HG02973 (cell line): ENCODE data around the gene RNF223.

Experiments used
- ATAC-seq: cut with Tn5 transposase; IDR thresholded peaks from one replicate; pipeline ENCODE4 v1.9.1; 2021; ENCODE audit warnings: moderate library complexity; ENCODE audit not compliant: unreplicated experiment

The RNF223 gene

DNA sequence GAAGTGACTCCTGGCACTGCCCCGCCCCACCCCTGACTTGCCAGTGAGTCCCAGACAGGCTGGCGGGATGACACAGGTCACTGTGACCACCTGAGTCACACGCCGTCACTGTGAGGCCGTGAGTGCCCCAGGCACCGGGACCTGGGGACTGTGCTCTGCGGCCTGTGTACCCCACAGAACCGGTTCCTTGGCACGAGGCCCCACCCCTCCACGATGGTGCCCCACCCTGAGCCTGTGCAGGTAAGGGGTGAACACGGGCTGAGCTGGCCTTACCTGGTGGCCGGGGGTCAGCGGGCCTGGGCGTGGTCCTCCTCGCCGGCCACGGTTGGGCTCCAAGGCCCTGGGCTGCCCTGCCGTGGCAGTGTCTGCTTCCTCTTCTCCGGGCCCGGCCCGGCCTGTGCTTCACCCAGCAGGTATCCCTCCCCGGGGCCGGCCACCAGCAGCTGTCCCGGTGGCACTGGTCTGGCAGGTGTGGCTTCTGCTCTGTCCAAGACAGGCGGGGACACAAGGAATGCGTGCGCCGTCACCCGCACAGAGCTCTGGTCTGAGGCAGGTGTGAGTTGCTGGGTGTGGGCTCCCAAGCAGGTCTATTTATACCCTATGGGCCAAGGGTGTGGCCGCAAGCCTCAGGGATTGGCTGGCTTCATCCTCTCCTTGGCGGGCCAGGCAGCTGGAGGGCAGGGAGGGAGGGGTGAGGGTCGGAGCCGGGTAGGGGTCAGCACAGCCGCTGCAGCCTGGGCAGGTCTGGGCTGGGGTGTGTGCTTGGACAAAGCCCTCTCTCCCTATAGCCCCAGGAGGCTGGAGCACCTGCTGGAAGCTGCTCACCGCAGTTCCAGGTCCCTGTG, at the start of gene RNF223:
Gene RNF223, minus strand, starts transcription at position 564 of the 845 bp plus-strand sequence. CDS start 1,740 bp downstream, outside the sequence.
- ATAC-seq: no peak

DNA sequence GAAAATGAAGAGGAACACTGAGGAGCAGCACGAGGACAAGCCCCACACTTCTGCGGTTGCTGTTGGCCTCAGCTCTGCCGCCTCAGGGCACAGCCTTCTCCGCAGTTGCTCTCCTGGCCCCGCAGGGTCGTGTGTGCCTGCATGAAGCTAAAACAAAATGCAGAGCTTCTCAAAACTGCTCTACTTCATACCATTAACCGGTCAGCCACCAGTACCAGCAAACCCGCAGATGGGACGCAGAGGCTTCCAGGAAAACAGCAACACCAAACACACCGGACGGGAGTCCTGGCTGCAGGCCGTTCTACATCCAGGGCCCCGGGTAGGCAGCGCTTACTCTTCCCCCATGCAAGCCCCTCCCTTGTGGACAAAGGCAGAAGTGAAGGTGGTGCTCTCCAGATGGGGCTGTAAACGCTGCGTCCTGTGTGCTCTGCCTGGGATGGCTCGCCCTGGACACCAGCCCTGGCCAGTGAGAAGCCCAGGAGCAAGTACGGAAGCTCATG, 48.9 kb upstream of the RNF223 start:
- no peak for ATAC-seq

DNA sequence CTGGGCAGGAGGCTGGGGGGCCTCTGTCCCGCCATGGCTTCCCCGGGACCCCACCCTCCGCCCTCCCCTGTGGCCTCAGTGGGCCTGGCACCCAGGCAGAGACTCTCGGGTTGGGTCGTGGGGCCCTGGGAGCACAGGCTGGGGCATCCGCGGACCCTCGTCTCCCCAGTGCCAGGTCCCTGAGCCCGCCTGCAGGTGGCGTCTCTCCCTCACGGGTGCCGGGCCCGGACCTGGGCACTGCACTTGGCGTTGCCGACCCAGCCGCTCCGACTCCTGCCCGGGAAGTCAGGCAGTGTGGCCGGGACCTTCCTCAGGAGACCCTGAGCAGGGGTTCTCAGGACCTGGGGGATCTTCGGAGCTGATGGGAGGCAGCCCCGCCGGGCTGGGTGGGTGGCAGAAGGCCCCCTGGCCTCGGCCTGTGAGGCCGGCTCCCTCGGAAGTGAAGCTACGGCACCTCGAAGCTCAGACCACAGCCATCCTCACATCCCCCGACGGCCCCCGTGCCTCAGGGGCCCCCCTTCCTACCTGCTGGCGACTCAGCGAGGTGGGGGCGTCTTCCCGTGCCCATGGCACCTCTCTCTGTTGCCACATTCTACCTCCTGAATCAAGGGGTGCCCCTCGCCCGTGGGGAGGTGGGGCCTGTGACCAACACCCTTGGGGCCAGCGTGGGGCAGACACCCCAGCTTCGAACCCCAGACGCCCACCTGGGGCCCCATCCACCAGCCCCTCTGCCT, 48.1 kb upstream of the RNF223 start:
- ATAC-seq: no peak

DNA sequence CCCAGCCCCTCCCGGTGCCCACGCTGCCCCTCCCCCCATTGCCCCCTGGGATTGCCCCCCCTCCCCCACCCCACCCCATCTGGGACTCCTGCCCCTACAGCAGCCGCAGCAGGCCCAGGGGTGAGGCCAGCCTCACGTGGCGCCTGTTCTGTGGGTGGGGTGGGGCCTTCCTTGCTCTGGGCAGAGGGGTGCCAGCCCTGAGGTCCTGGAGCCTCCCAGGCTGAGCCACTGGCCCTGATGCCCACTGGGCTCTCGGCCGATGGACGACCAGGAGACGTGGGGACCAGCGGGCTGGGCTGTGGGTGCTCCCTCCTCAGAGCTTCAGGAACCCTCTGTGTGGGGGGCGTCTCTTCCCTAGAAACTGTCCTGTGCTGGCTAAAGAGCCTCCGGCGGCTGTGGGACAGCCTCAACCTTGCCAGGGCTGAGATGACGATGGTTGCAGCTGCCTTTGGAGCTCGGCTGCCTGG, 47.5 kb upstream of the RNF223 start:
- ATAC-seq: no peak

DNA sequence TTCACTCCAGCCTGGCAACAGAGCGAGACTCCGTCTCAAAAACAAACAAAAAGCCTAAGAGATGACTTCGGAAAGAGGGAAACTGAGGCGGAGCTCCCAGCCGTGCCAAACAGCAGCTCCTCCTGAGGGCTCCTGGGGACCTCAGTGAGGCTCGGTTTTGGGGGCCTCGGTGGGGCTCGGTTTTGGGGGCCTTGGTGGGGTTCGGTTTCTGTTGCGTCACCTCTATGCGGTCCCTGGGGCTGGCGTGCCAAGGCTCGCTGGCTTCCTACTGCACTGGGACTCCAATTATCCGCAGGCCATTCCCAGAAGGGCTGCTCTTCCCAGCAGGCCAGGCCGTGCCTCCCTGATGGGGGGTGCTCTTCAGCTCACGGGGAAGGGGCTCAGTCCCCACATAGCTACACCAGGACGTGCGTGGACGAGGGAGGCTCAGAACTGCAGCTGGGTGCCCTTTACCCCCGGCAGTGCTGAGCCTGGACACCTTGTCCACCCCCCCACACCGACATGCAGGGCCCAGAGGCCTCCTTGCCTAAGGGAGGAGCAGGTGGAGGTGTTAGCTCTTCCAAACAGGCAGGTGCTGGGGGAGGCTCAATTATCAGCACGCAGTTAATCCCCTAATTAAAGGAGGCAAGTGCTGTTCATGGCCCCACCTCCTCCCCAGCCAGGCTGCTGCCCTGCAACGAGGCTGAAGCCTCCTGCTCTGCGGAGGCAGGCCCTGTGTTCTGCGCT, 46.9 kb upstream of the RNF223 start:
- no peak for ATAC-seq

DNA sequence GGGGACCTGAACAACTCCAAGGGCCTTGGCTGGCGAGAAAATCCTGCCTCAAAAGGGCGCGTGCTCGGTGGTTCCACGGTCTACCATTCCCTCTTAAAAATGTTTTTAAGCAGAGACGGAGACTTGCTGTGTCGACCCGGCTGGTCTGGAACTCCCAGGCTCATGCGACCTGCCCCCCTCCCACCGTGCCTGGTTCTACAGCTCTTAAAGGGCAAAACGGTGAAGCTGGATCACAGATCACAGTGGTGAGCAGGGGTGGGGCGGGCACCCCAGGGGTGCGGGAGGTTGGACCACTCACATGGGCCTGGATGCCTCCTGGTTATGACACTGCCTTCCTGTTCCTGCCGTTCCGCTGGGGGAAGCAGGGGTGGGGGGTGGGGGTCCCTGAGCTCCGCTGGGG, 46.0 kb upstream of the RNF223 start:
- no peak for ATAC-seq

DNA sequence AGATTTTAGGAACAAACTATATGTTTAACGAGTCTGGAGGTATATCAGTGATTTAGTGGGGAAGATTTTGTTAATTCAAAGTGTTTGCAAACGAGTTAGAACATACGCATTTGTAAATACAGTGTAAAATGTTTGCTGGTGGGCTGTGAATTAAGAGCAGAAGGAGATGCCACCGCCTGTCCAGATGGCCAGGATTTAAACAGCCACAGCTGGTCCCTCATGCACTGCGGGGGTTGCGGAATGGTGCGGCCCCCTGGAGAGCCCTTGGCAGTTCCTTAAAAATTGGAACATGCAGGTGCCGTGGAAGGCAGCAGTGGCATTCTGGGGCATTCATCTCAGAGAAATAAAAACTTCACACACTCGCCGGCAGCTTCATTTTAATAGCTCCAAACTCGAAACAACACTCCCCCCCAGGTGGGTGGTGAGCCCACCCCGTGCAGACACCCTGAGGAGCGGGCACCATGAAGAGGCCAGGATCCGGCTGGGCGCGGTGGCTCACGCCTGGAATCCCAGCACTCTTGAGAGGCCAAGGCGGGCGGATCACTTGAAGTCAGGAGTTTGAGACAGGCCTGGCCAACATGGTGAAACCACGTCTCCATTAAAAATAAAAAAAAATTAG, 45.3 kb upstream of the RNF223 start:
- ATAC-seq: no peak

DNA sequence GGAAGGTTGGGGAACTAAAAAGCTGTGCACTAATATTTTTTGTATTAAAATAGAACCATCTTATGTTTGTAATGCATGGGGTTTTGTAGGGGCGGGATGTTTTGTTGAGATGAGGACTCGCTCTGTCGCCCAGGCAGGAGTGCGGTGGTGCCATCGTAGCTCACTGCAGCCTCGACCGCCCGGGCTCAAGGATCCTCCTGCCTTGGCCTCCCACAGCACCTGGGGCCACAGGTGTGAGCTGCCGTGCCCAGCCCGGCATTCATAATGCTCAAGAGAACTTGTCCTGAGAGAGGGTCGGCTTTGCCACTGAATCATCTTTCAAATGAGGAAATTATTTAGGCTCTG, 44.7 kb upstream of the RNF223 start:
- no peak for ATAC-seq

DNA sequence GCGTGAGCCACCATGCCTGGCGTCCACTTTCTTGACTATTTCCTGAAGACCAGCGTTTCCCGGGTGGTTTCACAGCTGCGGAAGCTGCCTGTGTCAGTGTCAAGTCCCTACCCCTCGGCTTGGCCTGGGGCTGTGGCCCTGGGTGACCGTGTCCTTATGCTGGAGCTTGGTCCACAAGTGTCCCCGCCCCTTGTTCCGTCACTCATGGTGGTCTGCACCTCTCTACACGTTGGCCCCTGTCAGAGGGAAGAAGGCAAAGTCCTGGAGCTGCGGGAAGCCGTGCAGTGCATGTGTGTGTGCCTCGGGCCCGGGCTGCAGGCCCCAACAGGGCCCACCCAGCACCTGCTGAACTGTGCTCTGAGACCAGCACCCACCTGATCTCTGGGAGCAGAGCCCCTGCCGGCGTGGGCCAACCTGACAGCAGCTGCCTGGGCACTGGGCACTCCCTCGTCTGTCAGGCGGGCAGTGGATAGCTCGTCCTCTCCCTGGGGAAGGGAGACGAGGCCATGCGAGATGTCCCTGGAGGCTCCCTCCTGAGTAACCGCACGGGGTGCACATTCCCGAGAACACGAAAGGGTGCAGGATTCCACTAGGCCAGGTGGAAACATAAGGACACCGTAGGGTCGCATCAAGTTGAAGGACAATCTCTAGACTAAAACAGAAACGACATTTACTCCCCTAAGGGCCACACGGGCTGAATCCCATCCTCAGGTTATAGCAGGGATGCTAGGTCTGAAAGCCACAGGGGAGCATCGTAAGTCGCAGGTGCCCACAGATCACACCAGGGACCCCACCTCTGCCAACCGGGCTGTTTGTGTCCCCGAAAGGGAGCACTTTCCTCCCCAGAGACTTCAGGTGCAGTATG, 44.1 kb upstream of the RNF223 start:
- ATAC-seq: no peak

DNA sequence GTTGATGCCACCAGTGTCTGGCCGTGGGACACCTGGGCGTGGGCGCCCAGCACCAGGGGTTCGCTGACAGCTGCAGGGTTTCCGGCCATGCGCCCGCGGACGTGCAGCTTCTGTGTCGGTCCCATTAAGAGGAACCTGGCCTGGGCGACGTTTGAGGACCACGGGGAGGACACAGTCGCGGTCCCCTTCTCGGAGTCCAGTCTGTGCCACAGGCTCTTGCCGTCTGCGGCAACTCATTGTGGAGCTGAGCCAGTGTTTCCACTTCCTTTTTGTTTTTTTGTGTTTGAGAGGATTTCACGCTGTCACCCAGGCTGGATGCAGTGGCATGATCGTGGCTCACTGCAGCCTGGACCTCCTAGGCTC, 43.3 kb upstream of the RNF223 start:
- no peak for ATAC-seq

DNA sequence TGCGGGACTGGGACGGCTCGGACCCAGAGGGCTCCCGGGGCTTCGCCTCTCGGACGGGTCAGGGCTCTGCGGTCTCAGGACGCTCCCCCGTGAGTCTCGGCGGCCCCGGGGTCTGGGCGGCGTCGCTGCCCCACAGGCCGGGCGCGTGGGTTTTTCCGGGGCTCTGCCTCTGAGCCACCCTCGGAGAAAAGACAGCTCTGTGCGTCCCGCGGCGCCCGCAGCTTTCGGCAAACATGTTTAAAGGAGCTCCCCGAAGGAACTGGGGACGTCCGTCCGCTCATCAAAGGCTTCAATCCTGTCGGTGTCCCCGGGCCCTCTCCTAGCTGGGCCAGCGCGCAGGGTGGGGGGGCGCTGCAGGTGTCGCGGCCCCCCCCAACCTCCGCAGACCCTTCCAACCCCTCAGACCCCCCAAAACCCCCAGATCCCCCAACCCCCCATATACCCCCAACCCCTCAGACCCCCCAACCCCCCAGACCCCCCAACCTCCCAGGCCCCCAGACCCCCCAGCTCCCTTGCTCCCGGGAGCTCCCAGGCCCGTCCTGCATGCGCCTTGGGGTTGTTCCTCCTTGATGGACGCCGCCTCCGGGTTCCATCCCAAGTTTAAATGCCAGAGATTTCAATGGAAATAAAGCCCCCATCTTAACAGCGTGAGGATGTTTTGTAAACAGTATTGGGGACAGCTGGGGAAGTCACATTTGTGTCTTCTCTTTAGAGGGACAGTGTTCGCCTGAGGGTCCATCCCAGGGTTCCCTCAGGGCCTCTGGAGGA, 42.8 kb upstream of the RNF223 start:
- no peak for ATAC-seq

DNA sequence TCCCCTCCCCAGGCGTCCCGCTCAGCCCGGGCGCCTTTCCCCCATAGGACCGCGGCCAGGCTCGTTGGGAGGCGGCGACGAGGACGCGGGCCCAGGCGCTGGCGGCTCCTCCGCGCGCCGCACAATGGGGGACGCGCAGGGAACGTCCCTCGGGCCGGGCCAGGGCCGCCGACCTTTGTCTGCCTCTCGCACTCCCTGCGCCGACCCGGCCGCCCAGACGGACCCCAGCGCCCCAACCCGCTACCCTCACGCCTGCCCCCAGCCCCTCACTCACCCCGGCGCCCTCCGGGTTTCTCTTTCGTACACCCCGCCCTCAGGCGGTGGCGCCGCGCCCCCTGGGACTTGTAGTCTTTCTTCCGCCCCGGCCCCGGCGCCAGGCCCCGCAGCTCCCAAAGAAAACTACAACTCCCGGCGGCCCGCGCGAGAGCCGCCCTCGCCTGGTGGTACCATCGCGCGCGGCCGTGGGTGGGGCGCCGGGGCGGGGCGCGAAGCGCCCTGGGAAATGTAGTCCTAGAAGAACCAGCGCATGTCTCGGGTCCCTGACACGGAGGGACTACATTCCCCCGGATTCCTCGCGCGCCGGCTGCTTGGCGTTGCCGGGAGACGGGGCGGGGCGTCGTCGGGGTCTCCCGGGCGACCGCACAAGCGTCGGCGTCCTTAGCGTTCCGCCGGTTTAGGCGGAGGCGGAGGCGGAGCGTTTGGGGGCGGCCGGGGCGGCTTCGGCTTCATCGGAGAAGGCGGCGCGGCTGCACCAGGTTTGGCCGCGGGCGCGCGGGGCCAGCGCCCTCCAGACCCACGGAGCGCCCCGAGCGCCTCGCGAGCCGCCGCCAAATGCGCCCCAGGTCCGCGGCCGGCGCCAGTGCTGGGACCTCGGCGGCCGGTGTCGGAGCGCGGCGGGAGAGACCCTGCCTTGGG, 41.9 kb upstream of the RNF223 start, which contains the start of gene C1orf159:
Gene C1orf159, minus strand, starts transcription at position 304 of the 915 bp plus-strand sequence. CDS start 24,546 bp downstream, outside the sequence.
- ATAC-seq: peak; percentile 90

DNA sequence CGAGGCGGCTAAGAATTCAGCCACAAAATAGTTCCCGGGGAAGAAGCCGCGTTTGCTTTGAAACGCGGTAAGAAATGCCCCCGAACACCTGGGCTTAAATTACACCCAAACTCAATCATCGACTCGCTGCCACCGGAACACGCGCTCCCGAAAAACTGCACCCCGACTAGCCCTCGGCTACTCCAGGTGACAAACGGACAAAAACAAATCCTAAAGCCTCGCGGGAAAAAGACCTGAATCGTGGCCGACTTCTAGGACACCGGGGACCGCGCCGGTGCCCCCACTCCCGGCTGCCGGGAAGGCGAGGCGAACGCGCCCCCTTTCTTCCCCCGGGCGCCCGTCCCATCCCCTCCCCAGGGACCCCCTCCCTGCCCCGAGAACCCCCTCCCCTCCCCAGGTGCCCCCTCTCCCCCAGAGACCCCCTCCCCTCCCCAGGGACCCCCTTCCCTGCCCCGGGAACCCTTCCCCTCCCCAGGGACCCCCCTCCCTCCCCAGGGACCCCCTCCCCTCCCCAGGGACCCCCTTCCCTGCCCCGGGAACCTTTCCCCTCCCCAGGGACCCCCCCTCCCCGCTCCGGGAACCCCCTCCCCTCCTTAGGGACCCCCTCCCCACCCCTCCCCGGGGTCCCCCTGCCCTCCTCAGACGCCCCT, 41.2 kb upstream of the RNF223 start:
- no peak for ATAC-seq

DNA sequence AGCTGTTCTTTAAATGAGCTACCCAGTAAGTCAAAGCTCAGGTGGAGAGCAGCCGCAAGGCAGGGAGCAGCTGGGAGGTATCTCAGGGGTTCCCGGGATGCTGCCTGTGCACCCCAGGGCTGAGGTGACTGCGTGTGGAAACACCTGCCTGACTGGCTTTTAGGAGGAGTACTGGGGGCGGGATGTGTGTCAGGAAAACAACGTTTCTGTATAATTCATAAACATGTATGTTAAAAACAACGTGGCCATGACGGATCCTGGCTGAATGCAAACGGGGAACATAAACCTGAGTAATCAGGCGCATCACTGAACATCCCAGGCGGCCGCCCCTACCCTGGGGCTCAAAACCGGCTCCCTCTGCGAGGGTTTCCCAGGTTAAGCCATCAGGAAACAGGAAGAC, 40.3 kb upstream of the RNF223 start:
- no peak for ATAC-seq

DNA sequence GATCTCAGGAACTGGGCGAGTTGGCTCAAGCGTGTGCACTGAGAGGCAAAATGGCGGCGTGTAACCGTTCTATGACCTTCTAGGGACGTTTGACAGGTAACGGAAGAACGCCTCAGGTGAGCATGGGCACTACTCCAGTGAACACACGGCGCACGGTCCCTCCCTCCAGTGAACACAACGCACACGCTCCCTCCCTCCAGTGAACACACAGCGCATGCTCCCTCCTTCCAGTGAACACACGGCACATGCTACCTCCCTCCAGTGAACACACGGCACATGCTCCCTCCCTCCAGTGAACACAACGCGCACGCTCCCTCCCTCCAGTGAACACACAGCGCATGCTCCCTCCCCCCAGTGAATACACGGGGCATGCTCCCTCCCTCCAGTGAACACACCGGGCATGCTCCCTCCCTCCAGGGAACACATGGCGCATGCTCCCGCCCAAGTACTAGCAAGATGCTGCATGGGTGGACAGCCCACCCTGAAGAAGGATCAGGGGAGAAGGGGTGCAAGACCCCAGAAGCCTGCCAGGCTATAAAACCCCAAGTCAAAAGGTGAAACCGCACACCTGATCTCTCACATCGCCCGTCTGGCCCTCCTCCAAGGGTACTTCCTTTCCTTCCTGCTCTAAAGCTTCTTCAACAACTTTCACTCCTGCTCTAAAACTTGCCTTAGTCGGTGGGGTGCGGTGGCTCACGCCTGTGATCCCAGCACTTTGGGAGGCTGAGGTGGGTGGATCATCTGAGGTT, 38.3 kb upstream of the RNF223 start:
- ATAC-seq: no peak

DNA sequence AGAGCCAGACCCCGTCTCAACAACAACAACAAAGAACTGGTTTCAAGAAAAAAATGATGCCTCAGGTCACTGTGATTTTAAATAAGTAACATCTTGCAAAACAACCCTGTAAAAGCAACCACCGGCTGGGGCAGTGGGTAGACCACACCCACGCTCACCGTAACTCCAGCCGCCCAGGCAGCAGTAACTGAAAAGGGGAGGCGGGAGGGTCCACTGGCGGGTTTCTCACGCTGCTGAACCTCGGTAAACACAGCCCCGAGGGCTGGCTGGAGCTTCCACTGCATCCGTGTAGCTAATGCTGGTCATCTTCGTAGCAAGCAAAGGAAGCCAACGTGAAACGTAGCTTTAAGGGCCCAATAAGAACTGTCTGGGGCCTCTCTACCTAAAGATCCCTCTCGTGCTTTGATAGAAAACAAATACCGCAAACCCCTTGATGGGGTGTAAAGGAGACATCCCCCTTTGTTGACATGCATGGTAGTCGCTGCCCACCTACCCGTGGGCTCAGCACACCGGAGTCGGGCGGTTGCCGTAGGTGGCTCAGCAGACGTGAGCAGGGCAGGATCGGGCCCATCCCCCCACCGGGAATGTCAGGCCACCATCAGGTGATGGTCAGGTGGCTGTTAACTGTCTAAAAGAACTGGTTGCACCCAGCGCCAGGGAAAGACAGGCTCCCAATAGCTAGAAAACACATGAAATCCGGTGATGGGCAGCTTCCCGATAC, 37.6 kb upstream of the RNF223 start:
- no peak for ATAC-seq
